Gastrocnemius medialis (tissue), 4 donors: ENCODE results near the gene CALHM2. TPM values are rescaled to one million over a fixed set of nuclear protein-coding genes. Genes with fewer than 3 reads are reported as not detected.
A peak's percentile ranks its signal among the peaks of the same experiment; 100 is the strongest.

ENCODE experiments used
- ATAC-seq, 2 donors: fragments of 150-250 bp; one replicate each; pipeline ENCODE4 v1.9.1; 2016
- DNase-seq, 2 donors: peaks; one replicate each; pipeline ENCODE4 v3.0.0-alpha.2; 2019
- H3K27ac ChIP-seq, 4 donors: fragments of 200-600 bp; sonication (generic); 1 replicate in 1 of 4; 2 replicates in 3 of 4; pipeline ENCODE4 v1.5.1; 2016 to 2018; ENCODE audit warnings: mild to moderate bottlenecking in 2 of 4, moderate library complexity in 1 of 4
- H3K27me3 ChIP-seq, 3 donors: fragments of 200-600 bp; sonication (generic) in 2 of 3; 1 replicate in 1 of 3; 2 replicates in 2 of 3; pipeline versions ENCODE4 v1.5.1 to v1.6.0; 2016 to 2019; ENCODE audit warnings: mild to moderate bottlenecking in 1 of 3, moderate library complexity in 1 of 3
- H3K36me3 ChIP-seq, 2 donors: fragments of 200-600 bp; sonication (generic) in 1 of 2; one replicate each; pipeline ENCODE4 v1.5.1; 2017 to 2018
- H3K4me1 ChIP-seq, 2 donors: fragments of 200-600 bp; sonication (generic) in 1 of 2; one replicate each; pipeline ENCODE4 v1.5.1; 2016 to 2017; ENCODE audit warnings: mild to moderate bottlenecking in 2 of 2
- H3K4me3 ChIP-seq, 4 donors: fragments of 200-600 bp; sonication (generic) in 3 of 4; 1 replicate in 1 of 4; 2 replicates in 3 of 4; pipeline ENCODE4 v1.5.1; 2016 to 2019; ENCODE audit warnings: mild to moderate bottlenecking in 2 of 4
- H3K9me3 ChIP-seq, 3 donors: fragments of 200-600 bp; sonication (generic) in 2 of 3; 1 replicate in 1 of 3; 2 replicates in 2 of 3; pipeline ENCODE4 v1.5.1; 2016 to 2019
- POLR2A ChIP-seq, 2 donors: fragments of 450-650 bp; IDR thresholded peaks; one replicate each; pipeline ENCODE4 v1.6.1; 2017; ENCODE audit warnings: antibody characterized with exemption in 2 of 2, mild to moderate bottlenecking in 2 of 2, moderate library complexity in 2 of 2
- in situ Hi-C, 4 donors: fragments of 200-750 bp; cut with MboI; loops; one replicate each; pipeline versions ENCODE4 v1.15.0 to v1.8.0; 2017; ENCODE audit warnings: low sequenced_read_pairs in 4 of 4
- intact Hi-C: fragments of 100-400 bp; cut with DNase I; formaldehyde crosslinking; loops from one replicate; pipeline ENCODE4 v1.15.1; 2023; ENCODE audit warnings: low total_unique reads
- total RNA-seq, 4 donors: library from RNA; depleted of rRNA; stranded (reverse); fragments of >200 nt; gene quantifications; one replicate each; pipeline versions ENCODE4 v1.1.0 to v1.2.3, GENCODE V29; 2016
- TF ChIP-seq, protein P1 (sequence below), 5 experiments: fragments of 450-650 bp in 3 of 5; fragments of 200-600 bp in 2 of 5; sonication (generic) in 2 of 5; IDR thresholded peaks in 4 of 5; conservative IDR thresholded peaks in 1 of 5; 1 replicate in 4 of 5; 2 replicates in 1 of 5; pipeline ENCODE4 v1.5.1; 2016 to 2019; ENCODE audit warnings: antibody characterized with exemption in 5 of 5, mild to moderate bottlenecking in 3 of 5, moderate library complexity in 3 of 5

CALHM2 gene
- total RNA-seq, 4 donors from 2014 or later, result 8.9 to 19.8 (median 16.9) TPM

DNA sequence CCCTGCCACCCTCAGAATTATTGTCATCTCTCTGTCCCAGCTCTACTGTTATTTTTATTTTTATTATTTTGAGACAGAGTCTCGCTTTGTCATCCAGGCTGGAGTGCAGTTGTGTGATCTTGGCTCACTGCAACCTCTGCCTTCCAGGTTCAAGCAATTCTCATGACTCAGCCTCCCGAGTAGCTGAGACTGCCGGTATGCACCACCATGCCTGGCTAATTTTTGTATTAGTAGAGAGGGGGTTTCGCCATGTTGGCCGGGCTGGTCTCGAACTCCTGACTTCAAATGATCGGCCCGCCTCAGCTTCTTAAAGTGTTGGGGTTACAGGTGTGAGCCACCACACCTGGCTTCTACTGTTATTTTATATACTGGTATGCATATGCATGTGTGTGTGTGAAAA, 11.0 kb downstream of the CALHM2 start:
- peaks cover 24% of the 10 kb centered on the region in 2 donors for H3K4me1 ChIP-seq
- DNase-seq (no peak), ATAC-seq (no peak)
- intact Hi-C loops, result no loop called here
- H3K4me3 ChIP-seq, result no peak overlapping the region
- H3K9me3 ChIP-seq, result no peaks in the 10 kb centered on the region
- TF ChIP-seq POLR2A (IDR thresholded peaks at IDR 0.05), result no peak
- TF ChIP-seq, protein P1, sequence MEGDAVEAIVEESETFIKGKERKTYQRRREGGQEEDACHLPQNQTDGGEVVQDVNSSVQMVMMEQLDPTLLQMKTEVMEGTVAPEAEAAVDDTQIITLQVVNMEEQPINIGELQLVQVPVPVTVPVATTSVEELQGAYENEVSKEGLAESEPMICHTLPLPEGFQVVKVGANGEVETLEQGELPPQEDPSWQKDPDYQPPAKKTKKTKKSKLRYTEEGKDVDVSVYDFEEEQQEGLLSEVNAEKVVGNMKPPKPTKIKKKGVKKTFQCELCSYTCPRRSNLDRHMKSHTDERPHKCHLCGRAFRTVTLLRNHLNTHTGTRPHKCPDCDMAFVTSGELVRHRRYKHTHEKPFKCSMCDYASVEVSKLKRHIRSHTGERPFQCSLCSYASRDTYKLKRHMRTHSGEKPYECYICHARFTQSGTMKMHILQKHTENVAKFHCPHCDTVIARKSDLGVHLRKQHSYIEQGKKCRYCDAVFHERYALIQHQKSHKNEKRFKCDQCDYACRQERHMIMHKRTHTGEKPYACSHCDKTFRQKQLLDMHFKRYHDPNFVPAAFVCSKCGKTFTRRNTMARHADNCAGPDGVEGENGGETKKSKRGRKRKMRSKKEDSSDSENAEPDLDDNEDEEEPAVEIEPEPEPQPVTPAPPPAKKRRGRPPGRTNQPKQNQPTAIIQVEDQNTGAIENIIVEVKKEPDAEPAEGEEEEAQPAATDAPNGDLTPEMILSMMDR (IDR thresholded peaks at IDR 0.05 in 4 of 5, conservative IDR thresholded peaks at IDR 0.05 in 1 of 5), result no peak
- in situ Hi-C loops, result no loop called here
- peaks cover 0 to 94% of the 10 kb centered on the region in 2 donors for H3K36me3 ChIP-seq
- no peaks in the 10 kb centered on the region for H3K27me3 ChIP-seq
- H3K27ac ChIP-seq, result peak overlapping the region in 3 of 4 donors; percentile 44 to 71 (median 65)

DNA sequence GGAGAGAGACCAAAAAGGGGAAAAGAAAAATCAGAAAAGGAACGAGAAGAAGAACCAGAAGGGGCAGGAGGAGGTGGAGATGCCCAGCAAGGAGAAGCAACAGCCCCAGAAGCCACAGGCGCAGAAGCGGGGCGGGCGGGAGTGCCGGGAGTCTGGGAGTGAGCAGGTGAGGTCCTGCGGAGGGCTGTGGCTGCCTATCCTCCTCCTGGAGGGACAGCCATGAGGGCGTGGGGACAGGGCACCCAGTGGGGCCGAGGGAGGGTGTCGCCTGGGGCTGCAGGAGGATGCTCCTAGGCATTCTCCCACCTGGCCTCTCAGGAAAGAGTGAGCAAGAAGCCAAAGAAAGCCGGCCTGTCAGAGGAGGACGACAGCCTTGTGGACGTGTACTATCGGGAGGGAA, 11.8 kb downstream of the CALHM2 start:
- peaks cover 0 to 94% of the 10 kb centered on the region in 2 donors for H3K36me3 ChIP-seq

DNA sequence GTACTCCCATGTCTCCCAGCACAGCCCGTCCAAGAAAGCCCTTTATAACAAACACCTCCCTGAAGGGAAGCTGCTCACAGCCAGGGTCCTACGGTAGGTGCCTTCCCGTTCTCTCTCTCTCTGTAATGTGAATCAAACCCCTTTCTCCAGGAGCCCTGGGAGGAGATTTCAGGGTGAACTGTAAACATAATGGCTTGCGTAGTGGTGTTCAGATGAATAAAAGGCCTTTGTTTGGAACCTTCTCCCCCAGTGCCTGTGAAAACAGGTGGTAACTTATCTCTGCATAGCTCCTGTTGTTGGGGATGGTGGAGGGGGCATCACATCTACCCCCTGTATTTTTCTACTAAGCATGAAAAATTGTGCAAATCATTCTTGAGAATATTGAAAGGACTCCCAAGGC, 12.4 kb downstream of the CALHM2 start:
- no peak for DNase-seq
- no peaks in the 10 kb centered on the region for H3K27me3 ChIP-seq
- H3K27ac ChIP-seq, result no peak overlapping the region
- in situ Hi-C loops, result no loop called here
- no peak for TF ChIP-seq POLR2A (IDR thresholded peaks at IDR 0.05)
- TF ChIP-seq, protein P1 (IDR thresholded peaks at IDR 0.05 in 4 of 5, conservative IDR thresholded peaks at IDR 0.05 in 1 of 5), result no peak
- H3K4me3 ChIP-seq, result no peak overlapping the region
- intact Hi-C loops, result no loop called here
- ATAC-seq, result no peak
- peaks cover 13 to 14% of the 10 kb centered on the region in 2 donors for H3K4me1 ChIP-seq
- peaks cover 0 to 94% of the 10 kb centered on the region in 2 donors for H3K36me3 ChIP-seq
- H3K9me3 ChIP-seq, result no peaks in the 10 kb centered on the region

More for the DNA sequence above, 11.8 kb downstream of the CALHM2 start:
- H3K4me3 ChIP-seq, result no peak overlapping the region
- no peak for TF ChIP-seq POLR2A (IDR thresholded peaks at IDR 0.05)
- TF ChIP-seq, protein P1 (IDR thresholded peaks at IDR 0.05 in 4 of 5, conservative IDR thresholded peaks at IDR 0.05 in 1 of 5), result no peak
- in situ Hi-C loops, result no loop called here
- intact Hi-C loops, result no loop called here
- no peak for DNase-seq
- peaks cover 19 to 20% of the 10 kb centered on the region in 2 donors for H3K4me1 ChIP-seq
- no peak overlapping the region for H3K27ac ChIP-seq
- no peaks in the 10 kb centered on the region for H3K9me3 ChIP-seq
- no peak for ATAC-seq
- H3K27me3 ChIP-seq, result no peaks in the 10 kb centered on the region

DNA sequence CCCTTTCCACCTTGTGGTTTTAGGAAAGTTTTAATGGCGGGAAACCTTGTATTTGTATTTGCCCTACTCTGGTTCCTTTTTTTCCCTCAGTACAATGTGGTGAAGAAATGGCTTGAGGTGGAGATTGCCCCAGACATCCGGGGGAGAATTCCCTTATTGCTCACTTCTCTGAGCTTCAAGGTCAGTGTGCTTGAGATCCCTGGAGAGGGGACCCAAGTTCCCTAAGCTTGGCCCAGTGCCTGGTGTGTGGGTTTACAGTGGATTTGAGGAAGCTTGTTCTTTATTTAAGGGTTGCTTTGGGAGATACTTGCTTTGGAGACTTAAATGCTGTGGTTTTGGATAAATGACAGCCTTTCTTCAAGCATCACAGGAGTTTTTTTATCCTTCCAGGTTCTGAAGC, 18.3 kb downstream of the CALHM2 start:
- in situ Hi-C loops, result no loop called here
- Histone ChIP-seq H3K4me1 (no peaks in the 10 kb centered on the region), H3K36me3 (peaks cover 0 to 87% of the 10 kb centered on the region in 2 donors), H3K27me3 (no peaks in the 10 kb centered on the region), H3K27ac (peak overlapping the region in 1 of 4 donors; percentile 43), H3K4me3 (no peak overlapping the region), H3K9me3 (no peaks in the 10 kb centered on the region)
- TF ChIP-seq POLR2A (IDR thresholded peaks at IDR 0.05), result no peak
- TF ChIP-seq, protein P1 (IDR thresholded peaks at IDR 0.05 in 4 of 5, conservative IDR thresholded peaks at IDR 0.05 in 1 of 5), result no peak
- peak in 1 of 2 donors; percentile 50 for DNase-seq
- intact Hi-C loops, result no loop called here
- ATAC-seq, result peak in 1 of 2 donors; percentile 30

DNA sequence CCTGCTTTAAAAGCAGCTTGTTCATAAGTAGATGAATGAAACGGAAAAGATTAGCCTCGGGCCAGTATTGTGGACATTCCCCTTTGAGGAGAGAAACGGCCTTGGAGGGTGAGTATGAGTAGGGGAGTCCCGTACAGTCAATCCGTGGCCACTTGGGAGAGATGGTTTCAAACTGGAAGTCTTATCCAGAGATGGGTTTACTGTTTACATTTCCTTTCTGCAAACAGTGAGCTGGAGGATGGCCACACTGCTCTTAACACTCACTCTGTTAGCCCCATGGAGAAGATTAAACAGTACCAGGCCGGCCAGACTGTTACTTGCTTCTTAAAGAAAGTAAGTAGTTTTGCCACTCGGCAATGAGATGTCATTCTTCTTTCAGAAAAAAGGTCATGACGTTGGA, 20.3 kb downstream of the CALHM2 start:
- intact Hi-C loops (no loop called here), in situ Hi-C loops (no loop called here)
- no peak for DNase-seq
- H3K4me1 ChIP-seq, result peaks cover 0 to 9% of the 10 kb centered on the region in 2 donors
- no peak overlapping the region for H3K27ac ChIP-seq
- no peak for TF ChIP-seq POLR2A (IDR thresholded peaks at IDR 0.05)
- TF ChIP-seq, protein P1 (IDR thresholded peaks at IDR 0.05 in 4 of 5, conservative IDR thresholded peaks at IDR 0.05 in 1 of 5), result no peak
- H3K4me3 ChIP-seq, result no peak overlapping the region
- peaks cover 0 to 86% of the 10 kb centered on the region in 2 donors for H3K36me3 ChIP-seq
- ATAC-seq, result no peak
- no peaks in the 10 kb centered on the region for H3K27me3 ChIP-seq
- H3K9me3 ChIP-seq, result no peaks in the 10 kb centered on the region
